Adipose tissue (tissue), 3 donors: Measurements from ENCODE around the gene ZFP36L1. TPM values are rescaled to one million over a fixed set of nuclear protein-coding genes. Genes with fewer than 3 reads are reported as not detected.

ENCODE experiments used
- H3K27ac ChIP-seq: one replicate; pipeline ENCODE4 v1.5.1; 2013; ENCODE audit warnings: low read depth, low read length
- WGBS, 3 donors: extraction: QIAGEN DNeasy Blood & Tissue Kit; methylation state at CpG; one replicate each; pipeline ENCODE4 v1.1.7; 2013; 5-methylcytosine and 5-hydroxymethylcytosine counted together
- polyA plus RNA-seq, 3 donors: library from polyadenylated mRNA; stranded (reverse); fragments of 200-250 nt; gene quantifications; one replicate each; pipeline ENCODE4 v1.2.3, GENCODE V29; 2013
- donor health status: healthy with polysubstance abuse.
- donor health status: Bipolar disorder and iron deficiency.
- donor health status: healthy.

Gene ZFP36L1
- polyA plus RNA-seq, 3 donors, result 174 to 335 (median 258) TPM

GRCh38 chr14:68756000-68756481 is 36.8 kb downstream of the ZFP36L1 start:
- WGBS, 3 donors, result 42 to 82% (median 81%) methylated on average over 7 of the region's 7 CpGs
- no peak overlapping the region for H3K27ac ChIP-seq

GRCh38 chr14:68755016-68755353 is 37.9 kb downstream of the ZFP36L1 start:
- 96 to 99% (median 99%) methylated on average over 3 of the region's 3 CpGs for WGBS, 3 donors
- no peak overlapping the region for H3K27ac ChIP-seq

GRCh38 chr14:68753690-68754089 is 39.2 kb downstream of the ZFP36L1 start:
- H3K27ac ChIP-seq, result no peak overlapping the region
- WGBS, 3 donors, result 46 to 79% (median 49%) methylated on average over 4 of the region's 4 CpGs

- H3K27ac ChIP-seq, result no peak overlapping the region
- WGBS, 3 donors, result 79 to 84% (median 83%) methylated on average over 6 of the region's 6 CpGs
These were observed 40.4 kb downstream of the ZFP36L1 start for GRCh38 chr14:68752271-68753006.

GRCh38 chr14:68749487-68750475 is 43.1 kb downstream of the ZFP36L1 start:
- H3K27ac ChIP-seq, result no peak overlapping the region
- 80 to 87% (median 84%) methylated on average over 11 of the region's 11 CpGs for WGBS, 3 donors

GRCh38 chr14:68748691-68749090 is 44.2 kb downstream of the ZFP36L1 start:
- 92 to 97% (median 94%) methylated on average over 5 of the region's 5 CpGs for WGBS, 3 donors
- H3K27ac ChIP-seq, result no peak overlapping the region

GRCh38 chr14:68748260-68748659 is 44.6 kb downstream of the ZFP36L1 start:
- H3K27ac ChIP-seq, result no peak overlapping the region
- WGBS, 3 donors, result 86 to 96% (median 94%) methylated on average over 10 of the region's 10 CpGs

GRCh38 chr14:68747393-68747792 is 45.5 kb downstream of the ZFP36L1 start:
- H3K27ac ChIP-seq, result no peak overlapping the region
- 92 to 98% (median 96%) methylated on average over 5 of the region's 5 CpGs for WGBS, 3 donors

- H3K27ac ChIP-seq, result no peak overlapping the region
- WGBS, 3 donors, result 90 to 95% (median 92%) methylated on average over 12 of the region's 12 CpGs
These were observed 48.3 kb downstream of the ZFP36L1 start for GRCh38 chr14:68744613-68745012.

- 76 to 93% (median 80%) methylated on average over 6 of the region's 6 CpGs for WGBS, 3 donors
- H3K27ac ChIP-seq, result no peak overlapping the region
These were observed 50.9 kb downstream of the ZFP36L1 start for GRCh38 chr14:68741839-68742470.

- no peak overlapping the region for H3K27ac ChIP-seq
These were observed 51.4 kb downstream of the ZFP36L1 start for GRCh38 chr14:68741477-68741791.

GRCh38 chr14:68740788-68741476 is 51.9 kb downstream of the ZFP36L1 start:
- H3K27ac ChIP-seq, result no peak overlapping the region
- 91 to 99% (median 94%) methylated on average over 4 of the region's 4 CpGs for WGBS, 3 donors

GRCh38 chr14:68739701-68740100 is 53.2 kb downstream of the ZFP36L1 start:
- no peak overlapping the region for H3K27ac ChIP-seq
- WGBS, 3 donors, result 90 to 98% (median 96%) methylated on average over 7 of the region's 7 CpGs

- no peak overlapping the region for H3K27ac ChIP-seq
- 91 to 100% (median 94%) methylated on average over 4 of the region's 4 CpGs for WGBS, 3 donors
These were observed 54.3 kb downstream of the ZFP36L1 start for GRCh38 chr14:68738559-68738958.

Other genes starting within 250 kb of the ZFP36L1 start
- gene ACTN1, start 186.2 kb upstream of the ZFP36L1 start, polyA plus RNA-seq, result 100 to 1,000 TPM in 1 of 3 donors, 10 to 100 TPM in 2; 36.7 to 179 (median 50.7) TPM